BLaER1 treated with 17β-estradiol and CSF1 and Interleukin-3, amounts not matched to agents 10 nM and 100 nM (cell line): ENCODE results near the gene EXOC6B.

Experiments
- H3K27ac ChIP-seq, 11 experiments: shearing (Covaris generic); formaldehyde crosslinking; 2 replicates each; pipeline ENCODE4 v1.8.1; 2022
- H3K27me3 ChIP-seq, 11 experiments: shearing (Covaris generic); formaldehyde crosslinking; 2 replicates each; pipeline ENCODE4 v1.8.1; 2022
- H3K36me3 ChIP-seq, 11 experiments: shearing (Covaris generic); formaldehyde crosslinking; 2 replicates each; pipeline ENCODE4 v1.8.1; 2022
- H3K4me1 ChIP-seq, 10 experiments: shearing (Covaris generic); formaldehyde crosslinking; 2 replicates each; pipeline ENCODE4 v1.8.1; 2022
- H3K4me2 ChIP-seq, 11 experiments: shearing (Covaris generic); formaldehyde crosslinking; 2 replicates each; pipeline ENCODE4 v1.8.1; 2022
- H3K4me3 ChIP-seq, 10 experiments: shearing (Covaris generic); formaldehyde crosslinking; 2 replicates each; pipeline ENCODE4 v1.8.1; 2022
- H3K9ac ChIP-seq, 11 experiments: shearing (Covaris generic); formaldehyde crosslinking; 2 replicates each; pipeline ENCODE4 v1.8.1; 2022
- H3K9me3 ChIP-seq, 11 experiments: shearing (Covaris generic); formaldehyde crosslinking; replicated peaks in 1 of 11; 2 replicates each; pipeline ENCODE4 v1.8.1; 2022
- H4K20me1 ChIP-seq, 11 experiments: shearing (Covaris generic); formaldehyde crosslinking; 2 replicates each; pipeline ENCODE4 v1.8.1; 2022
- Cebpa-rat ChIP-seq, 11 experiments: shearing (Covaris generic); IDR thresholded peaks; 2 replicates each; pipeline ENCODE4 v1.8.1; 2022

The EXOC6B gene

DNA sequence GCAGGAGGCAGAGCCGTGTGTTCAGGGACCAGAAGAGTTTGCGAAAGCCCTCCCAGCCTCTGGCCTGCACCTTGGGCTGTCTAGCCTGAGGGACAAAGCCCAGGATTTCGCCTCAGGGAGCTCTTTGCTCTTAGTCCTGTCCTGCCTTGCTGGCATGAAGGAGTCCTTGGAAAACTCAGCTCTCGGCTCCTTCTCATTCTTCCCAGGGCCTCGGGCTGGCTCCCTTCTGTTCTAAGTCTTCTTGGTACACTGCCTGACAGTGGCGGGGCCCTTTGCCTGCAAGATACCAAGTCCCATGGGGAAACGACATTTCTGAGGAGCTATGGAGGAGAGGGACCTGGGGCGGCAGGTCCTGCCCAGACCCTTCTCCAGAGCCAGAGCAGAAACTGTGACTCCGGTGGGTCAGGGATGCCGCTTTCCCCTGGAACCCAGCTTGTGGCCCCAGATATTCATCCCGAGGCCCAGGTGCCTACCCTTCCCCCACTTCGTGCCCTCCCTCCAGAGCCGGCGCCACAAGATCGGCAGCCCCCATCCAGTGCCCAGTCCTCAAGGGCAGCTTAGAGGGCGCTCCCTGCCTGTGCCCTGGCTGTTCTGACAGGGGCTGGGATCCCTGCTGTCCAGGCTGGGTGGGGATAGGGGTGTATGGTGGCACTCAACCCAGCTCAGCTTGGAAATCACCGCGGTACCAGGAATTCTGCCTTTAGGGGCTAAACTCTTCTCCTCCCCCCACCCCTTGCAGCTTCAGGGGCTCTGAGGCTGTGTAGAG, 672.6 kb downstream of the EXOC6B start:
- Histone ChIP-seq H4K20me1 (peaks cover 0 to 21% (median 14%) of the 10 kb centered on the region in 11 experiments; a peak in 19 of 22 replicates), H3K27me3 (peaks cover 25 to 36% (median 33%) of the 10 kb centered on the region in 11 experiments), H3K27ac (no peak overlapping the region), H3K9me3 (0 out of 22 replicates have a peak, but pooled peaks cover 0 to under 1% (median 0%) of the 10 kb centered on the region in 11 experiments), H3K4me1 (peaks cover 8 to 26% (median 21%) of the 10 kb centered on the region in 10 experiments), H3K4me2 (no peak overlapping the region), H3K36me3 (no peaks in the 10 kb centered on the region), H3K9ac (no peak overlapping the region), H3K4me3 (no peak overlapping the region)
- no peak for TF ChIP-seq Cebpa-rat (IDR thresholded peaks at IDR 0.05)

DNA sequence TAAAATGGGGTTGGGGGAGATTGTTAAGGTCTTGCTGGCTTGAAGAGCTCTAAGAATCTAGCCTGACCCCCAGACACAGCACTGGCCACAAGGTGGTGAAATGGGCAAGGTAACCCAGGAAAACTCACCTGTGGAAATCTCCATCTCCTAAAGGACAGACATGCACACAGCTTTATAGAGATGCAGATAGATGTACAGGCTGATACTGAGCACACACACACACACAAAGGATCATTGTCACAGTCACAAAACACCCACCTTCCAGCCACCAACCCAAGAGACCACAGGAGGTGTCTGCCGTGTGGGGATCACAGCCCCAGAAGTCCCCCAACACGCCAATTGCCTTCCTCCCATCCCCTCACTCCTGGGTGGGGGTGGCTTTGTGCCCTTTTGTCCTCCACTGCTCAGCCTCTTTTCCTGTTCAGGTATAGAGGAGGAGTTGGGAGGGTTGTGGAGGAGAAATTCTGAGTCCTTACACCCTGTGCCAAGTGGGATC, 674.9 kb downstream of the EXOC6B start:
- Histone ChIP-seq H3K4me1 (peaks cover 23 to 36% (median 30%) of the 10 kb centered on the region in 10 experiments), H3K4me2 (no peak overlapping the region), H4K20me1 (peaks cover 0 to 44% (median 34%) of the 10 kb centered on the region in 11 experiments; a peak in 19 of 22 replicates), H3K9me3 (peaks cover 0 to 7% (median 0%) of the 10 kb centered on the region in 11 experiments; a peak in 7 of 22 replicates), H3K27ac (no peak overlapping the region), H3K4me3 (no peak overlapping the region), H3K27me3 (peaks cover 48 to 59% (median 56%) of the 10 kb centered on the region in 11 experiments), H3K36me3 (no peaks in the 10 kb centered on the region), H3K9ac (no peak overlapping the region)
- TF ChIP-seq Cebpa-rat (IDR thresholded peaks at IDR 0.05) = no peak

DNA sequence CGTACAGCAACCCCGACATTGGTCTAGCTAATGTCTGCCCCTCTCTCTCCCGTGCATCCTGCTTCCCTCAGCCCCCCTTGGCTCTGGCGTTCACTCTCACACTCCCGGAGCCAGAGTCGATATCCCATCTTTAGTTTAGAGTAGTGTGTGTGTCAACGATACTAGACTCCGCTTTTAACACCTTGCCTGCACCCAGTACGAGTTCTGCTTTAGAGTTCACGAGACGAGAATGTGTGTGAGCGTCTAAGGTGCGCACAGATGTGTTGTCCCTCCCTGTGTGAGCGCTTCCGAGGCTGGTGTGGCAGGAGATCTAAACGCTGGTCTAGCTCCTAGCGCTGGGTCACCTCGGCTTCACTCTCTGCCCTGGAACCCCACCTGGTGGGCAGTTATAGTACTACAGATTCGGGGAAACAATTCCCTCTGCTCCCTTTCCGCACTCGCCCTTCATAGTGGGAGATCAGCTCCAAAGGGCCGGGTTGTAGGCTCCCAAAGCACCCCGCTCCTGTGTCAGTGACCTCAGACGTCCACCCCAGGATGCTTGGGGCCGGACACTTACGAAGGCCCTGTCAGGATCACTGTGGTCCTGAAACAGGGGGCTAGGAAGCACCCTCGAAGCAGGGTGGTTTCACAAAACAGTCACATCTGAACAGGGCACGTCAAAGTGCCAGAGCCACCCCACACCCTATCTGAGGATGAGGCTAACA, 675.5 kb downstream of the EXOC6B start:
- no peak for TF ChIP-seq Cebpa-rat (IDR thresholded peaks at IDR 0.05)
- H3K9me3 ChIP-seq = peaks cover 0 to 7% (median 0%) of the 10 kb centered on the region in 11 experiments; a peak in 7 of 22 replicates
- peaks cover 54 to 65% (median 62%) of the 10 kb centered on the region in 11 experiments for H3K27me3 ChIP-seq
- H3K36me3 ChIP-seq = no peaks in the 10 kb centered on the region
- peak overlapping the region in 5 of 10 experiments; percentile 8 to 70 (median 52); a peak in 3 of 20 replicates for H3K4me3 ChIP-seq
- H3K4me2 ChIP-seq = peak overlapping the region; percentile 85 to 99 (median 97); a peak in 21 of 22 replicates
- H3K9ac ChIP-seq = no peak overlapping the region
- peaks cover 27 to 42% (median 36%) of the 10 kb centered on the region in 10 experiments for H3K4me1 ChIP-seq
- H4K20me1 ChIP-seq = peaks cover 0 to 49% (median 38%) of the 10 kb centered on the region in 11 experiments; a peak in 19 of 22 replicates
- H3K27ac ChIP-seq = no peak overlapping the region

DNA sequence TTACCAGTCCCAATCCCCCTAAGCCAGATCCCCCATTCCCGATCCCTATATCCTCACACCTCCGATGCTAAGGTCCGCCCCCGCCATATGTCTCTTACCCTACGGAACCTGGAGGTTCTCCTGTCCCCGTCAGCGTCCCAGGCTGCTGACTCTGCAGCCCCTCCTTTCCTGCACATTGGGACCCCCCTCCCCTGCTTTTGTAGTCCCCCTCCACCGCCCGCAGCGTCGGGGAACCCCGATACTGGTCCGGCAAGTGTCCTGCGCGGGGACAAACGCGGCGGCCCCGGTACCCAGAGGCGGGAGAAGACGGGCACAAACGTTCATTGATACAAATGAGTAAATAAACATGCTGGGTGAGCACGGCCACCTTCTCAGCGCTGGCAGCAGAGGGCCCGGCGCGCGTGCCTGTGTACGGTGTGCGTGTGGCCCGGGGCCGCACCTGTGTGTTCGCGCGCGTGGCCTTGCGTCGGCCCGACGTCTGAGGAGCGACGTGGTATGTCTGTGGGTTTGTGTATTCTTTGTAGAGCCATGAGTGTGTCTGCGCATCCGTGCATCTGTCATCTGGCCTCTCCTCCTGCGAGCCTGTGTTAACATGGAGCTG, 676.2 kb downstream of the EXOC6B start:
- Histone ChIP-seq H3K9ac (peak overlapping the region in 1 of 11 experiments; percentile 31; a peak in 1 of 22 replicates), H3K36me3 (no peaks in the 10 kb centered on the region), H3K4me2 (peak overlapping the region; percentile 85 to 99 (median 97)), H3K9me3 (peaks cover 0 to 7% (median 0%) of the 10 kb centered on the region in 11 experiments; a peak in 7 of 22 replicates), H3K27ac (no peak overlapping the region), H3K4me3 (peak overlapping the region; percentile 35 to 70 (median 57); a peak in 15 of 20 replicates), H4K20me1 (peaks cover 0 to 55% (median 45%) of the 10 kb centered on the region in 11 experiments; a peak in 19 of 22 replicates), H3K27me3 (peaks cover 61 to 72% (median 68%) of the 10 kb centered on the region in 11 experiments), H3K4me1 (peaks cover 32 to 49% (median 43%) of the 10 kb centered on the region in 10 experiments)
- no peak for TF ChIP-seq Cebpa-rat (IDR thresholded peaks at IDR 0.05)

DNA sequence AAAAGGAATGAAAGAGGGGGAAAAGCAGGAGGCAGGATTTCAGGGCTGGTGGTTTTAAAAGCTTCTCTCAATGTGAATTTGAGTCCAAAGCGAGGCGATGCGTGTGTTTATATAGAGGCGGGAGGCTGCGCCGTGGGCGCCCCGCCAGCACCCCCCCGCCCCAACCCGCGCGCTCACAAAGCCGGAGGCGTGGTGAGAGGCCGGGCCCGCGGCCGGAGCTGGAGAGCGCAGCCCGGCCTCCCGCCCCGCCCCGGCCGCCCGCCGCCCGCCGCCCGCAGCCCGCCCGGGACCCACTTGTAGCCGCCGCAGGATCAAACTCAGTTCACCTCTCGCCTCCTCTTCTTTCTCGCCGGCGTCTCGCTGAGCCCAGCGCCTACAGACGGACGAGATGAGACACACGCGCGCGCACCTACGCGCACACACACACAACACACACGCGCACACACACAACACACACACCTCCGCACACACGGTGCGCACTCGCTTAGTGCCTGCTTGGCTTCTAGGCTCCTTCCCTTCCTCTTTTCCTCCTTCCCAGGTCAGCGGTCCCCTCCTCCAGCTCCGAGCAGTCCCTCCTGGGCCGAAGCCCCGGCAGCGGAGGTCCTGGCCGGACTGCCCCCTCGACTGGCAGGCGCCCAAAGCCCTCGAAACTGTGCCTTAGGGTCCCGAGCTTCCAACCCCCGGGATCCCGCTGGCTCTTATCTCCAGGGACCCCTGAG, 676.8 kb downstream of the EXOC6B start:
- no peak for TF ChIP-seq Cebpa-rat (IDR thresholded peaks at IDR 0.05)
- H3K9ac ChIP-seq = peak overlapping the region in 3 of 11 experiments; percentile 31 to 39 (median 38); a peak in 1 of 22 replicates
- no peak overlapping the region for H3K27ac ChIP-seq
- peak overlapping the region; percentile 85 to 99 (median 97) for H3K4me2 ChIP-seq
- H3K4me3 ChIP-seq = peak overlapping the region; percentile 35 to 70 (median 60)
- H3K4me1 ChIP-seq = peaks cover 34 to 55% (median 46%) of the 10 kb centered on the region in 10 experiments
- H3K36me3 ChIP-seq = no peaks in the 10 kb centered on the region
- H4K20me1 ChIP-seq = peaks cover 0 to 60% (median 47%) of the 10 kb centered on the region in 11 experiments; a peak in 19 of 22 replicates
- peaks cover 0 to 7% (median 0%) of the 10 kb centered on the region in 11 experiments; a peak in 10 of 22 replicates for H3K9me3 ChIP-seq
- H3K27me3 ChIP-seq = peaks cover 67 to 78% (median 75%) of the 10 kb centered on the region in 11 experiments

DNA sequence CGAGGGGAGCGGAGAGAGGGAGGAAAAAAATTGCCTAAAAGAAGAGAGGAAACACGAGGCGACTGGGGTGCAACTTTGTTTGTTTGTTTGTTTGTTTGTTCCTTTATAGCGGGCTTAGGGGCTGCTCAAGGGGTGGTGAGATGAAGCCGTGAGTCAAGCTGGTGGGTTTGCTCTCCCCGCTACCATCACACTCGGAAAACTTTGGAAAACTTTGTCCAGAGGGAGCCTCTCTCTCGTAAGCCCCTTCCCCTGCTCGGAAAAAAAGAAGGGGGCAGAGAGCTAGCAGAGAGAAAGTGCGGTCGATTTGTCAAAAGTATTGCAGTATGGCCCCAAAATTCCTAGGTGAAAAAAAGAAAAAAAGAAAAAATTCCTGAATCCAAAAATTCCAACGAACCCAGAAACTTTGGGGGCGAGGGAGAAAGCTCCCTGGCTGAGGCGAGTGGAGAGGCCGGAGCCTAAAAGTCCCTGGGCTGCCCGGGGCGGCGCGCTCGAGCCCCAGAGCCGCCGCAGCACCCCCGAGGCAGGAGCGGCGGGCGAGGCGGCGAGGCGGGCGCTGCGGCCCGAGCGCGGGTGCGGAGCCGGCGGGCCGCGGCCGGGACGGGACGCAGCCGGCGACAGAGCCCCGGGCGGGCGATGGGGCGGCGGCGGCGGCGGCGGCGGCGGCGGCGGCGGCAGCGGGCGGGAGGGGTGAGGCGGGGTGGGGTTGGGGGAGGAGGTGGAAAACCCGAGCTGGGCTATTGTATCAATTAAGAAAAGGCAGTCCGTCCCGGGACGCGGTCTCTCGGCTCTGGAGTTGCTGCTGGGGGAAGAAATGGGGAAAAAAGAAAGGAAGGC, 677.6 kb downstream of the EXOC6B start:
- no peaks in the 10 kb centered on the region for H3K36me3 ChIP-seq
- peaks cover 0 to 10% (median 0%) of the 10 kb centered on the region in 11 experiments; a peak in 10 of 22 replicates for H3K9me3 ChIP-seq
- peak overlapping the region in 4 of 11 experiments; percentile 15 to 60 (median 42); a peak in 3 of 22 replicates for H3K9ac ChIP-seq
- H4K20me1 ChIP-seq = peaks cover 0 to 68% (median 52%) of the 10 kb centered on the region in 11 experiments; a peak in 19 of 22 replicates
- no peak overlapping the region for H3K27ac ChIP-seq
- peaks cover 75 to 86% (median 83%) of the 10 kb centered on the region in 11 experiments for H3K27me3 ChIP-seq
- H3K4me2 ChIP-seq = peak overlapping the region; percentile 85 to 99 (median 97)
- TF ChIP-seq Cebpa-rat (IDR thresholded peaks at IDR 0.05) = no peak
- H3K4me3 ChIP-seq = peak overlapping the region; percentile 44 to 70 (median 60); a peak in 19 of 20 replicates
- H3K4me1 ChIP-seq = peaks cover 42 to 63% (median 54%) of the 10 kb centered on the region in 10 experiments
